Immature natural killer cell (primary cell): ENCODE measurements around the gene MAP4K3. TPM values are rescaled to one million over a fixed set of nuclear protein-coding genes. Genes with fewer than 3 reads are reported as not detected.

Experiments
- DNase-seq, 3 donors: peaks; one replicate each; pipeline ENCODE4 v3.0.0; 2022; ENCODE audit warnings: mixed read lengths in 1 of 3
- H3K27ac Mint-ChIP-seq, 6 donors: one replicate each; pipeline ENCODE4 v1.8.0; 2020; ENCODE audit warnings: mixed read lengths in 6 of 6, mild to moderate bottlenecking in 5 of 6, inconsistent platforms in 4 of 6, moderate library complexity in 3 of 6
- H3K27me3 Mint-ChIP-seq, 3 donors: one replicate each; pipeline ENCODE4 v1.8.0; 2020 to 2021; ENCODE audit warnings: low read depth in 3 of 3, mild to moderate bottlenecking in 3 of 3, mixed read lengths in 3 of 3, moderate library complexity in 3 of 3, inconsistent platforms in 1 of 3
- H3K36me3 Mint-ChIP-seq, 3 donors: one replicate each; pipeline ENCODE4 v1.8.0; 2020; ENCODE audit warnings: mixed read lengths in 3 of 3, inconsistent platforms in 2 of 3, mild to moderate bottlenecking in 2 of 3
- H3K4me1 Mint-ChIP-seq, 2 donors: one replicate each; pipeline ENCODE4 v1.8.0; 2020; ENCODE audit warnings: inconsistent platforms in 2 of 2, mild to moderate bottlenecking in 2 of 2, mixed read lengths in 2 of 2, moderate library complexity in 1 of 2
- H3K4me3 Mint-ChIP-seq, 5 donors: one replicate each; pipeline ENCODE4 v1.8.0; 2020; ENCODE audit warnings: mild to moderate bottlenecking in 5 of 5, mixed read lengths in 5 of 5, inconsistent platforms in 3 of 5, moderate library complexity in 3 of 5
- H3K9me3 Mint-ChIP-seq, 6 donors: one replicate each; pipeline ENCODE4 v1.8.0; 2020; ENCODE audit warnings: mild to moderate bottlenecking in 6 of 6, mixed read lengths in 6 of 6, inconsistent platforms in 4 of 6, moderate library complexity in 3 of 6
- polyA plus RNA-seq, 3 donors: library from polyadenylated mRNA; unstranded; fragments of 300-500 nt; fragmentation: Illumina TruSeq; gene quantifications; one replicate each; pipeline ENCODE4 v1.2.3, GENCODE V29; 2021

MAP4K3 gene
- polyA plus RNA-seq, 3 donors from 2014 or later: 1.5 to 3.9 (median 2.8) TPM

DNA sequence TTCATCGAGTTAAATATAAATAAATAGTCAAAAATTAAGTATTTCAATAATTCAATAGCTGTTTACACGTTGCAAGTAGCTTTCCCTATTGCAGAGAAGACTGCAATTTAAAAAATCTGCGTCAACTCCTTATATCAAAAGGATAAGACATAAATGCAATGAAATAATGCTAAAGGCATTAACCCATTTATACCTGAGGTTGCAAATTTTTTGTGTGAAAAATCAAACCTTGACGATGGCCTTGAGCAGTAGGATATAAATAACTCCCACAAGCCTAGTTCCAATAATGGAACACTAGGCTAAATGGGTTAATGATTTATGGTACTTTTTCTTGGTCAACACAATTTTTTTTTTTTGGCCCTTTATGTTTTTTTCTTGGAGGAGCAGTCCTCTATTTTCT lies 116.9 kb downstream of the MAP4K3 start:
- Mint-ChIP-seq H3K27me3 (no peaks in the 10 kb centered on the region), H3K27ac (no peak overlapping the region), H3K36me3 (peaks cover 0 to 11% (median 5%) of the 10 kb centered on the region in 3 donors), H3K4me3 (no peak overlapping the region), H3K4me1 (no peaks in the 10 kb centered on the region), H3K9me3 (no peaks in the 10 kb centered on the region)
- DNase-seq: no peak

DNA sequence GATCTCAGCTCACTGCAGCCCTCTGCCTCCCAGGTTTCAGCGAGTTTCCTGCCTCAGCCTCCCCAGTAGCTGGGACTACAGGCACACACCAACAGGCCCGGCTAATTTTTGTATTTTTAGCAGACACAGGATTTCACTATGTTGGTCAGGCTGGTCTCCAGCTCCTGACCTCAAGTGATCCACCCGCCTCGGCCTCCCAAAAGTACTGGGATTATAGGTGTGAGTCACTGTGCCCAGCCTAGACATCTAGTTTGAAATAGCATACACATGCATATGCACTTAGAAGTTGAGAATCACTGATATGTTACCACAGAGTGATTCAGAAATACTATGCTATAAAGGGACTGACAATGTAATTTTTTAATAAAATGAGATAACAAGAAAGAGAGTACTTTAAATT lies 123.5 kb downstream of the MAP4K3 start:
- peaks cover 14 to 30% (median 15%) of the 10 kb centered on the region in 3 donors for H3K36me3 Mint-ChIP-seq
- H3K9me3 Mint-ChIP-seq: no peaks in the 10 kb centered on the region
- no peaks in the 10 kb centered on the region for H3K27me3 Mint-ChIP-seq
- H3K4me3 Mint-ChIP-seq: no peak overlapping the region
- no peak overlapping the region for H3K27ac Mint-ChIP-seq
- DNase-seq: no peak
- no peaks in the 10 kb centered on the region for H3K4me1 Mint-ChIP-seq

- H3K27ac Mint-ChIP-seq: no peak overlapping the region
- no peak overlapping the region for H3K4me3 Mint-ChIP-seq
- DNase-seq: no peak
- H3K27me3 Mint-ChIP-seq: no peaks in the 10 kb centered on the region
- no peaks in the 10 kb centered on the region for H3K4me1 Mint-ChIP-seq
- peaks cover 14 to 24% (median 15%) of the 10 kb centered on the region in 3 donors for H3K36me3 Mint-ChIP-seq
- H3K9me3 Mint-ChIP-seq: no peaks in the 10 kb centered on the region
Observed at GRCh38 chr2:39311469-39311868, 125.6 kb downstream of the MAP4K3 start.

DNA sequence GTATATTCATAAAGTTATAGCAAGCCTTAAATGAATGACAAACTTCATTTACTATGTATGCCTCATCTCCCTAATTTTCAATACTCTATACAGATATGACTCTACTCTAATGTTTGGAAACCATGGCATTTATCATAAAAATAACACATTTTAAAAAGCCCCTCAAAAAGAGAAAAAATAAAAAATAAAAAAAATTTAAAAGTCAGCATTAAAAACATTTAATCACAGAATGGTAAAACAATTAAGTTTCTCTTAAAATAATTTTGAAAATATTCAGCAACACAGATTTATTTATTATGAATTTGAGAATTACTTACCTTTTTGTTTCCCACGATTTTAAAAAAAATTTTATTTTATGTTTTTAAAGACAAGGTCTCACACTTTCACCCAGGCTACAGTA lies 128.3 kb downstream of the MAP4K3 start:
- H3K9me3 Mint-ChIP-seq: no peaks in the 10 kb centered on the region
- H3K4me3 Mint-ChIP-seq: no peak overlapping the region
- no peak for DNase-seq
- H3K27ac Mint-ChIP-seq: no peak overlapping the region
- H3K4me1 Mint-ChIP-seq: no peaks in the 10 kb centered on the region
- peaks cover 14 to 31% (median 15%) of the 10 kb centered on the region in 3 donors for H3K36me3 Mint-ChIP-seq
- no peaks in the 10 kb centered on the region for H3K27me3 Mint-ChIP-seq

DNA sequence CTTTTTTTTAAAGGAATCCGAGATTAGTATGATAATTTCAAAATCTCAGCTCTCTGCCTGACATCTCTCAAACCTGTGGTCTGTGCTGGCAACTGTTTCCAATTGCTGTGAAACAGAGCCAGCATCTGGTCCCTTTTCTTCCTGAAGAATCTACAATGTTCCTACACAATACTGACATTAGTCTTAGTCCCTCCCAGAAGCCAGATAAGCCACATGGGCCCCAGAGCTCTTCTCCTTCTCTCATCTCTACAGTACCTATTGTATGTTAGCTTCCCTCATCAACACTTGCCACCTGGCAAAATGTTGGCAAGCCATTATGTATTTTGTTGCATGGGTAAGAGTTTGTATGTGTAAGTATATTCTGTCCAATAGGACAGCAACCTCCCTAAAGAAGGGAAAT lies 130.5 kb downstream of the MAP4K3 start:
- H3K4me1 Mint-ChIP-seq: no peaks in the 10 kb centered on the region
- DNase-seq: no peak
- peaks cover 4 to 15% (median 5%) of the 10 kb centered on the region in 3 donors for H3K36me3 Mint-ChIP-seq
- no peaks in the 10 kb centered on the region for H3K9me3 Mint-ChIP-seq
- H3K27me3 Mint-ChIP-seq: no peaks in the 10 kb centered on the region
- no peak overlapping the region for H3K27ac Mint-ChIP-seq
- H3K4me3 Mint-ChIP-seq: no peak overlapping the region

- peaks cover 0 to 9% (median 0%) of the 10 kb centered on the region in 3 donors for H3K36me3 Mint-ChIP-seq
- no peaks in the 10 kb centered on the region for H3K4me1 Mint-ChIP-seq
- H3K27ac Mint-ChIP-seq: no peak overlapping the region
- H3K27me3 Mint-ChIP-seq: no peaks in the 10 kb centered on the region
- H3K4me3 Mint-ChIP-seq: no peak overlapping the region
- no peak for DNase-seq
- no peaks in the 10 kb centered on the region for H3K9me3 Mint-ChIP-seq
Observed at GRCh38 chr2:39304729-39305128, 132.4 kb downstream of the MAP4K3 start.

- no peak for DNase-seq
- H3K36me3 Mint-ChIP-seq: peaks cover 0 to 9% (median 0%) of the 10 kb centered on the region in 3 donors
- H3K4me1 Mint-ChIP-seq: no peaks in the 10 kb centered on the region
- no peak overlapping the region for H3K4me3 Mint-ChIP-seq
- H3K27me3 Mint-ChIP-seq: no peaks in the 10 kb centered on the region
- no peak overlapping the region for H3K27ac Mint-ChIP-seq
- H3K9me3 Mint-ChIP-seq: no peaks in the 10 kb centered on the region
Observed at GRCh38 chr2:39304200-39304599, 132.9 kb downstream of the MAP4K3 start.

DNA sequence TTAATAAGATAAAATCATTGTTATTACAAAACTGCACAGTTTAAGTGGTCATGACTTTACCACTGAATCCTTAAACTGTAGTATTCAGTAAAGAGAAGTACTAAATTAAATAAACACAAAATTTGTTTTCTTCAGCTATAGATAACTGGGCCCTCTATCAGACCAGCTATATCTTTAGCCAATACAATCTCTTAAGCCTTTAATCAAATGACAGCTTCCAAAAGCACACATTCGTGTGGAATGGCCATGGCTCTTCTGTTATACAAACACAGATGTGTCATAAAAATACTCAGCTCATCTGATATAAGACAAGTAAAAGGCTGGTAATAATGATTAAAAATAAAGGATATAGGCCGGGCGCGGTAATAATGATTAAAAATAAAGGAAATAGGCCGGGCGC lies 135.7 kb downstream of the MAP4K3 start:
- Mint-ChIP-seq H3K27me3 (no peaks in the 10 kb centered on the region), H3K9me3 (no peaks in the 10 kb centered on the region), H3K4me1 (no peaks in the 10 kb centered on the region), H3K36me3 (peaks cover 0 to 15% (median 5%) of the 10 kb centered on the region in 3 donors), H3K4me3 (no peak overlapping the region), H3K27ac (no peak overlapping the region)
- no peak for DNase-seq

DNA sequence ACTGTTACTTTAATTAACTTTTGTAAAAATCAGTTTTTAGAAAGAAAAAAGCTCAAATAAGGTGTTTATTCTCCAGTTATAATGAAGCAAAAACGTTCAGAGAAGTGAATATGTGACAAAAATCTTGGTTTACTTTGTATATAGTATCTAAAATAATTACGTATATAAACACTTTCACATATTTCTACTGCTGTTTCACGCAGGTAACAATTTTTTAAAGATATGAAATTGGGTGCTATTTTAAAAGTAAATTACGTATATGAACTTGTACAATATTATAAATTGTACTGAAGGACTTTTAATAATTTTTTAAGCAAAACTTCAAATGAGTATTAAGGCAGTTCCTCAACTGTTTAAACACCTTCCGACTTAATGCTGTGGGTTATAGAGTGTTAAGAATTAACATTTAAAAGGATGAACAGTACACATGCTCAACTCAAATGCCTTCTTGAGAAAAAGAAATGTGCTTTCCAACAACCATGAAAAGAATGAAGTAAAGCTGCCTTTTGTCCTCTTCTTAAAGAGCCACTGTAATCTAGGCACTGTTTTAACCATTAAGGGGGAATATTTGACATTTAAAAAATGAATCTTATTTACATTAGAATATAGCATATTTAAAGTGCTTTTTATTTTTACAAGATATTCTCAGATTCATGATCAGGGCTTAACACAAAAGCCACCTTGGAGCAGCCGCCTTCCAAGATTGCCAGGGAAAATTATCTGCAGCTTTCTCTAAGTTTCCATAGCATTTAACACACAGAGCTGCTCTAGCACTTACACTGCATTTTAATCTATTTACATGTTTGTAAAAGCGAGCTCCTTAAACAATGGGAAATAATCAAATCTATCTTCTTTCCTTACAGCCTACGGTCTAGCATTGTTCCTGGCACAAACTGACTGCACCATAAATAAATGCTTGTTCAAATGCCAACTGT lies 136.8 kb downstream of the MAP4K3 start:
- Mint-ChIP-seq H3K9me3 (no peaks in the 10 kb centered on the region), H3K27ac (no peak overlapping the region), H3K36me3 (peaks cover 0 to 13% (median 5%) of the 10 kb centered on the region in 3 donors), H3K27me3 (no peaks in the 10 kb centered on the region), H3K4me1 (no peaks in the 10 kb centered on the region), H3K4me3 (no peak overlapping the region)
- no peak for DNase-seq

DNA sequence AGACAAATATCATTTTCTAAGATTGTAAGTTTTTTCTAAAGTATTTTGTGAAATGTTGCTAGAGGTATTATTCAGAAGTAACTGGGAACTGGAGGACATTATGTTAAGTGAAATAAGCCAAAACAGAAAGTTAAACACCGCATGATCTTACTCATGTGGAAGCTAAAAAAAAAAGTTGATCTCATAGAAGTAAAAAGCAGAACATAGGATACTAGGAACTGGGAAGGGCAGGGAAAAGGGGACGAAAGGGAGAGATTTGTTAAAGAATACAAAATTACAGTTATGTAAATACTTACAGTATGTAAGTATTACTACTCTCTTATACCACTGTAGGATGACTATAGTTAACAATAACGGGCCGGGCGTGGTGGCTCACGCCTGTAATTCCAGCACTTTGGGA lies 146.7 kb downstream of the MAP4K3 start:
- Mint-ChIP-seq H3K27me3 (no peaks in the 10 kb centered on the region), H3K9me3 (no peaks in the 10 kb centered on the region), H3K36me3 (peaks cover 20 to 33% (median 20%) of the 10 kb centered on the region in 3 donors), H3K27ac (no peak overlapping the region), H3K4me1 (no peaks in the 10 kb centered on the region), H3K4me3 (no peak overlapping the region)
- DNase-seq: no peak

DNA sequence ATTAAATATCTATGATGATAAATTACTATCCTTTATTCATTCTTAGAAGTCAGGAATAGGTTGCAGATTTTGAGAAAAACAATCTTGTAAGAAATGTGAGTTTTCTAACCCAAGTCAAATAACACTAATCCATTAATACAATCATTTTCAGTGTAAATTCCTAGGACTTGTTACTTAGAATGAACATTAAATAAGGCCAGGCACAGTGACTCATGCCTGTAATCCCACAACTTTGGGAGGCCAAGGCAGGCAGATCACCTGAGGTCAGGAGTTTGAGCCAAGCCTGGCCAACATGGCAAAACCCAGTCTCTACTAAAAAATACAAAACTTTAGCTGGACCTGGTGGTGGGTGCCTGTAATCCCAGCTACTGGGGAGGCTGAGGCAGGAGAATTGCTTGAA lies 147.5 kb downstream of the MAP4K3 start:
- peaks cover 20 to 33% (median 20%) of the 10 kb centered on the region in 3 donors for H3K36me3 Mint-ChIP-seq
- H3K4me1 Mint-ChIP-seq: no peaks in the 10 kb centered on the region
- H3K9me3 Mint-ChIP-seq: no peaks in the 10 kb centered on the region
- no peak overlapping the region for H3K27ac Mint-ChIP-seq
- no peaks in the 10 kb centered on the region for H3K27me3 Mint-ChIP-seq
- H3K4me3 Mint-ChIP-seq: no peak overlapping the region
- DNase-seq: no peak

DNA sequence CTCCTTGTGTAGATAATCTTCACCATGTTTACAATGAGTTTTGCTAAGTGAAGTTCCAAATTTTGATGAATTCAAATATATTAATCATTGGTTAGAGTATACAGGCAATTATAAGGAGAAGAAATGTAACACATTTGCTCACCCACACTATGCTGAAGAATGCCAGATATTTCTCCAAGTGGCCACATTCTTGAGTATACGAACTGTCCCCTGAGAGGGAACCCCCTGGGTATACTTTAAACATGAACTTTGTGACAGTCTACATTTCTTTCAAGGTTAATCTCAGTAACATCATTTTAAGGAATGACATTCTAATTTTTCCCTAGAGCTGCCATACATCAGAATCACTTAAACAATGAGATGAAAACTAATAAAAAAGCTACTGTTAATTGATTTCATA lies 153.5 kb downstream of the MAP4K3 start:
- Mint-ChIP-seq H3K4me3 (no peak overlapping the region), H3K4me1 (no peaks in the 10 kb centered on the region), H3K36me3 (peaks cover 11 to 27% (median 17%) of the 10 kb centered on the region in 3 donors), H3K9me3 (no peaks in the 10 kb centered on the region), H3K27me3 (no peaks in the 10 kb centered on the region), H3K27ac (no peak overlapping the region)
- DNase-seq: no peak

DNA sequence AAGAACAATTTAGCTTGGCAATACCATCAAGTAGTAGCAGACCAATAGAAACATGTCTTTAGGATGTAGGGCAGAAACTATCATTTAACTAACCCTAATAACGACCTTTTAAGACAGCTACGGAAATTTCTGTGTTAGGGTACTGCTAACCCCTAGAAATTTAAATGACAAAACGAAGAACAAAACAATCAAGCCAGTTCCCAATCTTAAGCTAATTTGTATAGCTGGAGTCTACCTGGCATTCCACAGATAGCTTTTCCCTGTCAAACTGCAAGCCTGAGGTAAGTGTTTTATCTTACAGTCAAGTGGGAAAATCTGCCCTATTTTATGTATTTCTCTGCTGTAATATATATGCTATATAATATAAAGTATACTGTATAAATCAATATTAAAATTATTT lies 155.7 kb downstream of the MAP4K3 start:
- Mint-ChIP-seq H3K27ac (no peak overlapping the region), H3K4me3 (no peak overlapping the region), H3K36me3 (peaks cover 19 to 30% (median 27%) of the 10 kb centered on the region in 3 donors), H3K27me3 (no peaks in the 10 kb centered on the region), H3K4me1 (no peaks in the 10 kb centered on the region), H3K9me3 (no peaks in the 10 kb centered on the region)
- DNase-seq: no peak

DNA sequence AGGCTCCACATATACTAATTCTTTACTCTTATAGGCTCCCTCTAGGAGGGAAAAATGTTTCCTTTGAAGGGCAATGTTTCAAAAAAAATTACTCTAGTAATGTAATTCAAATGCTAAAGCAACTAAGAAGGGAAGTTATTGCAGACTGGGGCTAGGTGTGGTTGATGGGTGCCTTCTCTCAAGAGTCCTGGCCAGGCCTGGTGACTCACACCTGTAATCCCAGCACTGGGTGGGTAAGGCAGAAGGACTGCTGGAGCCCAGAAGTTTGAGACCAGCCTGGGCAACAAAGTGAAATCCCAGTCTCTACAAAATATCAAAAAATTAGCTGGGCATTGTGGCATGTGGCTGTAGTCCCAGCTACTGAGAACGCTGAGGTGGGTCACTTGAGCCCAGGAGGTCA lies 162.1 kb downstream of the MAP4K3 start:
- DNase-seq: no peak
- Mint-ChIP-seq H3K27ac (no peak overlapping the region), H3K9me3 (no peaks in the 10 kb centered on the region), H3K27me3 (no peaks in the 10 kb centered on the region), H3K4me3 (no peak overlapping the region), H3K4me1 (no peaks in the 10 kb centered on the region), H3K36me3 (peaks cover 22 to 35% (median 25%) of the 10 kb centered on the region in 3 donors)

DNA sequence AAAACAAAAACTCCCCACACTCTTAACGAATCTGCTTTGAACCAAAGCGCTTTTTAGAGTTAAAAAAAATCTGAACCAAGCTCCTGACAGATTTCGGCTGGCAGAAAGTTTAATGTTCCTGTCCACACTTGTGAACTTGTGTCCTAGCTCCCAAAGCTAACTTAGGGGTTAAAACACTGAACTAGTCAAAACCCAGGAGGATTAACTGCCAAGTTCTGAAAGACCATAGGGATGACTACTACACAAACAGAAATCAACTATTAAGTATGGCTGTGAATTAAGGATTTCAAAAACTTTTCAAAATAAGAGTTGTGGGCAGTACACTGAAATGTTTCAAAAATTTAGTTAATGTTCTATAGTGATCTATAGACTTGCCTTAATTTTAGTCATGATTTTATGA lies 167.1 kb downstream of the MAP4K3 start:
- H3K4me1 Mint-ChIP-seq: peaks cover 9 to 19% of the 10 kb centered on the region in 2 donors
- H3K27ac Mint-ChIP-seq: no peak overlapping the region
- H3K36me3 Mint-ChIP-seq: peaks cover 6 to 19% (median 9%) of the 10 kb centered on the region in 3 donors
- no peaks in the 10 kb centered on the region for H3K9me3 Mint-ChIP-seq
- no peaks in the 10 kb centered on the region for H3K27me3 Mint-ChIP-seq
- DNase-seq: no peak
- no peak overlapping the region for H3K4me3 Mint-ChIP-seq
